ENCODE results near the gene EBI3. TPM values are rescaled to one million over a fixed set of nuclear protein-coding genes. Genes with fewer than 3 reads are reported as not detected.
"Not testable (repeated sequence)": the region's sequence is repeated elsewhere in the genome, so short reads cannot be mapped to it uniquely, and the experiment has no call there.

The EBI3 gene
- total RNA-seq, 2 donors from 2014 or later, result 3.0 to 5.7 TPM

GRCh38 chr19:4267101-4267900 is 38.0 kb downstream of the EBI3 start:
- WGBS, result 41% methylated on average over 21 of the region's 21 CpGs
- Histone ChIP-seq H3K4me1 (replicated peaks) (no peaks in the 10 kb centered on the region), H3K9me3 (no peaks in the 10 kb centered on the region), H3K4me3 (no peak overlapping the region), H3K27me3 (replicated peaks; ENCODE audit: insufficient read depth) (no peaks in the 10 kb centered on the region), H3K36me3 (peaks cover 0 to 7% of the 10 kb centered on the region in 2 donors), H3K27ac (peak overlapping the region in 1 of 2 donors; percentile 58)
- DNase-seq (ENCODE audit: low spot score), result peak; percentile 29
- intact Hi-C loops (cut with DNase I), result loop anchor here (5.0 to 10.0 kb wide), 3 partner anchors 85 to 258 kb away; partner anchors contain the start of genes CHAF1A and SH3GL1
- TF ChIP-seq POLR2A (IDR thresholded peaks at IDR 0.05) (no peak), POLR2AphosphoS5 (IDR thresholded peaks at IDR 0.05) (no peak)
- TF ChIP-seq, protein P1, sequence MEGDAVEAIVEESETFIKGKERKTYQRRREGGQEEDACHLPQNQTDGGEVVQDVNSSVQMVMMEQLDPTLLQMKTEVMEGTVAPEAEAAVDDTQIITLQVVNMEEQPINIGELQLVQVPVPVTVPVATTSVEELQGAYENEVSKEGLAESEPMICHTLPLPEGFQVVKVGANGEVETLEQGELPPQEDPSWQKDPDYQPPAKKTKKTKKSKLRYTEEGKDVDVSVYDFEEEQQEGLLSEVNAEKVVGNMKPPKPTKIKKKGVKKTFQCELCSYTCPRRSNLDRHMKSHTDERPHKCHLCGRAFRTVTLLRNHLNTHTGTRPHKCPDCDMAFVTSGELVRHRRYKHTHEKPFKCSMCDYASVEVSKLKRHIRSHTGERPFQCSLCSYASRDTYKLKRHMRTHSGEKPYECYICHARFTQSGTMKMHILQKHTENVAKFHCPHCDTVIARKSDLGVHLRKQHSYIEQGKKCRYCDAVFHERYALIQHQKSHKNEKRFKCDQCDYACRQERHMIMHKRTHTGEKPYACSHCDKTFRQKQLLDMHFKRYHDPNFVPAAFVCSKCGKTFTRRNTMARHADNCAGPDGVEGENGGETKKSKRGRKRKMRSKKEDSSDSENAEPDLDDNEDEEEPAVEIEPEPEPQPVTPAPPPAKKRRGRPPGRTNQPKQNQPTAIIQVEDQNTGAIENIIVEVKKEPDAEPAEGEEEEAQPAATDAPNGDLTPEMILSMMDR (IDR thresholded peaks at IDR 0.05), result peak; percentile 71 to 75 (median 74)

- intact Hi-C loops (cut with DNase I), result loop anchor here (5.0 to 10.0 kb wide), 3 partner anchors 84 to 257 kb away; partner anchors contain the start of genes CHAF1A and SH3GL1
- Histone ChIP-seq H3K27me3 (replicated peaks; ENCODE audit: insufficient read depth) (no peaks in the 10 kb centered on the region), H3K4me1 (replicated peaks) (no peaks in the 10 kb centered on the region), H3K9me3 (no peaks in the 10 kb centered on the region), H3K36me3 (peaks cover 0 to 7% of the 10 kb centered on the region in 2 donors), H3K4me3 (no peak overlapping the region), H3K27ac (peak overlapping the region in 1 of 2 donors; percentile 58)
- WGBS, result 88% methylated on average over 30 of the region's 30 CpGs
- no peak for TF ChIP-seq POLR2AphosphoS5 (IDR thresholded peaks at IDR 0.05)
- TF ChIP-seq, protein P1 (IDR thresholded peaks at IDR 0.05), result no peak
- TF ChIP-seq POLR2A (IDR thresholded peaks at IDR 0.05), result no peak
- no peak for DNase-seq (ENCODE audit: low spot score)
These were observed 38.8 kb downstream of the EBI3 start for GRCh38 chr19:4267901-4268815.

DNA sequence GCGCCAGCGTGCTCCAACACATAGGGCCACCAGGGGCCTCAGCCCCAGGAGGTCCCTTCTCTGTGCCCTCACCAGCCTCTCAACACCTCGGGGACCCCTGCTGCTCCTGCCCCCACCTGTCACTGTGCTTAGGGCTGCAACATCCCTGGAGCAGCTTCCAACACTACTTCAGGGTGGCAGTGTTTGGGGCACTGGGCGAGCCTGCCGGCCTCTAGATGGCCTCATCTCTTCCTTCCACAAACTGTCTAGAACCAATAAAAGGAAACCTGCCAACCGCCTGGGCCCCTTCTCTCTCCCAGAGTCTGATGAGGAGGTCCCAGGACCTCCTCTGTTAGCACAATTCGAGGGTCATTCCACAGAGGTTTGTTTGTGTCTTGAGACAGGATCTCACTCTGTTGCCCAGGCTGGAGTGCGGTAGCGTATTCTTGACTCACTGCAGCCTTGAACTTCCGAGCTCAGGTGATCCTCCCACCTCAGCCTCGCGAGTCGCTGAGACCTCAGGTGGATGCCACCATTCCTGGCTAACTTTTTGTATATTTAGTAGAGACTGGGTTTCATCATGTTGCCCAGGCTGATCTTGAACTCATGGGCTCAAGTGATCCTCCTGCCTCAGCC is 39.6 kb downstream of the EBI3 start:
- TF ChIP-seq POLR2A (IDR thresholded peaks at IDR 0.05) (no peak), POLR2AphosphoS5 (IDR thresholded peaks at IDR 0.05) (no peak)
- TF ChIP-seq, protein P1 (IDR thresholded peaks at IDR 0.05), result no peak
- 80% methylated on average over 13 of the region's 13 CpGs for WGBS
- Histone ChIP-seq H3K4me1 (replicated peaks) (no peaks in the 10 kb centered on the region), H3K9me3 (no peaks in the 10 kb centered on the region), H3K27ac (no peak overlapping the region), H3K36me3 (peaks cover 0 to 7% of the 10 kb centered on the region in 2 donors), H3K4me3 (no peak overlapping the region), H3K27me3 (replicated peaks; ENCODE audit: insufficient read depth) (no peaks in the 10 kb centered on the region)
- DNase-seq (ENCODE audit: low spot score), result no peak
- intact Hi-C loops (cut with DNase I), result loop anchor here (5.0 to 10.0 kb wide), 3 partner anchors 83 to 256 kb away; partner anchors contain the start of genes CHAF1A and SH3GL1

DNA sequence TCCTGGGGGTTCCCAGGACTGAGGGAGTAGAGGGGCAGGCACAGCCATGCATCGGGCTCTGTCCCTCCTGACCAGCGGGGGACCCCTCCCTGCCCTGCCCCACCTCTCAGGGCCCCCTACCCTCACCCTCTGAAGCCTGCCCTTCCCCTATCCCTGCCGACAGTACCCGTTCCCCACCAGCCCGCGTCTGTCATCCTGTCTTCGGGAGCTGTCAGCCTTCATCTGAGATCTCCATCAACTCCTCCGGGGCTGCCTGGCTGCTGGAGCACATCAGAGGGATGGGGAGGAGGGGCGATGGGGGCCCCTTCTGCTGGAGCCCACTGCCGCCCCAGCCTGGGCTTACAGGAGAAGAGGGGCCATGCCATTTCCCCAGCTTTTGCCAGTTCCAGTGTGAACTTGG is 43.6 kb downstream of the EBI3 start:
- Histone ChIP-seq H3K4me1 (replicated peaks) (no peaks in the 10 kb centered on the region), H3K27me3 (replicated peaks; ENCODE audit: insufficient read depth) (no peaks in the 10 kb centered on the region), H3K36me3 (no peaks in the 10 kb centered on the region), H3K27ac (no peak overlapping the region), H3K4me3 (no peak overlapping the region), H3K9me3 (no peaks in the 10 kb centered on the region)
- TF ChIP-seq, protein P1 (IDR thresholded peaks at IDR 0.05), result no peak
- TF ChIP-seq POLR2AphosphoS5 (IDR thresholded peaks at IDR 0.05) (no peak), POLR2A (IDR thresholded peaks at IDR 0.05) (no peak)
- WGBS, result 59% methylated on average over 9 of the region's 10 CpGs
- intact Hi-C loops (cut with DNase I), result no loop called here
- DNase-seq (ENCODE audit: low spot score), result no peak

DNA sequence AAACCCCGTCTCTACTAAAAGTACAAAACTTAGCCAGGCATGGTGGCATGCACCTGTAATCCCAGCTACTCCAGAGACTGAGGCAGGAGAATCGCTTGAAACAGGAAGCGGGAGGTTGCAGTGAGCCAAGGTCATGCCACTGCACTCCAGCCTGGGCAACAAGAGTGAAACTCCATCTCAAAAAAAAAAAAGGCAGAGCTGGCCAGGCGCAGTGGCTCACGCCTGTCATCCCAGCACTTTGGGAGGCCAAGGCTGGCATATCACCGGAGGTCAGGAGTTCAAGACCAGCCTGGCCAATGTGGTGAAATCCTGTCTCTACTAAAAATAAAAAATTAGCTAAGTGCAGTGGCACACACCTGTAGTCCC is 45.0 kb downstream of the EBI3 start:
- H3K4me1 ChIP-seq (replicated peaks); H3K4me3 ChIP-seq; H3K27ac ChIP-seq; intact Hi-C loops (cut with DNase I); H3K9me3 ChIP-seq; H3K36me3 ChIP-seq; DNase-seq (ENCODE audit: low spot score); H3K27me3 ChIP-seq (replicated peaks; ENCODE audit: insufficient read depth): not testable (repeated sequence)
- WGBS, result 89% methylated on average over 6 of the region's 6 CpGs
